Measurements from ENCODE around the gene MTNR1A. TPM values are rescaled to one million over a fixed set of nuclear protein-coding genes. Genes with fewer than 3 reads are reported as not detected.

Gene MTNR1A
- total and polyA plus RNA-seq, 2 of the 4 experiments (the other 2 are of a cell fraction): not detected

DNA sequence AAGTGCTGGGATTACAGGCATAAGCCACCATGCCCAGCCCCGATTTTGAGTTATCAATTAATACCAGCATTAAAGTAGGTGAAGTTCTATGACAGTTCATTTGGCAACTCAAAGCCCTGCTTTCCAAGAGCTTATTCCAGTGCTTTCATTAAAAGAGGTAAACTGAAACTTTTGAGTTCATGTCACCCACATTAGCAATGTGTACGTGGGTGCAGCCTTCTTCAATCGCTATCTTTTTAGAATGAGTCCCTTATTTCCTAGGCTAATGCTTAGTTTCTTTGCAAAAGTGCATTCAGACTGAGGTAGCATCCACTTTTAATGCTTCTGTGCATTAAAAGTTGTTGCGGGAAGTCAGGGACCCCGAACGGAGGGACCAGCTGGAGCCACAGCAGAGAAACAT, 26.1 kb upstream of the MTNR1A start:
- Histone ChIP-seq H3K23ac (ENCODE audit: low read depth, low read length) (no peak overlapping the region), H2BK20ac (ENCODE audit: low read depth, low read length) (no peak overlapping the region), H2AFZ (replicated peaks; ENCODE audit: low read length, poor library complexity) (no peak overlapping the region), H3K9ac (ENCODE audit: low read depth, low read length) (no peak overlapping the region), H4K20me1 (ENCODE audit: insufficient read depth, low read length) (peaks cover 30% of the 10 kb centered on the region), H2AK9ac (replicated peaks; ENCODE audit: low read depth, low read length, poor library complexity) (no peak overlapping the region), H3K4ac (ENCODE audit: low read depth, low read length) (no peak overlapping the region), H3K9me3 (ENCODE audit: control insufficient read depth, insufficient read depth, low read length) (no peaks in the 10 kb centered on the region), H2BK15ac (ENCODE audit: low read depth, low read length) (no peak overlapping the region), H3K27me3 (ENCODE audit: control insufficient read depth, insufficient read depth, low read length) (no peaks in the 10 kb centered on the region), H3K4me2 (ENCODE audit: low read depth, low read length) (no peak overlapping the region), H3K18ac (ENCODE audit: low read depth, low read length) (no peak overlapping the region), H4K91ac (ENCODE audit: insufficient read depth, low read depth, low read length) (no peak overlapping the region), H2BK120ac (ENCODE audit: low read depth, low read length) (no peak overlapping the region), H2AK5ac (ENCODE audit: low read depth, low read length) (no peak overlapping the region), H3K27ac (ENCODE audit: insufficient read depth, low read length) (no peak overlapping the region), H2BK5ac (ENCODE audit: low read depth, low read length, poor library complexity, severe bottlenecking) (no peak overlapping the region), H3K79me1 (ENCODE audit: low read depth in 1 of 2, low read length in 2 of 2) (peaks cover 30 to 40% of the 10 kb centered on the region in 2 experiments), H3K56ac (ENCODE audit: extremely low read depth, insufficient read depth, low read length) (peak overlapping the region; percentile 9; the same call in 1 of the 2 replicates), H3K9me1 (ENCODE audit: insufficient read depth, low read length) (peaks cover 12% of the 10 kb centered on the region; the same call in 1 of the 2 replicates), H3K14ac (replicated peaks; ENCODE audit: low read depth, low read length) (no peak overlapping the region), H3K4me3 (ENCODE audit: insufficient read depth, low read depth, low read length) (no peak overlapping the region), H3K4me1 (ENCODE audit: control insufficient read depth, insufficient read depth, low read length) (peaks cover 3% of the 10 kb centered on the region; the same call in 1 of the 2 replicates), H4K5ac (ENCODE audit: low read depth, low read length) (no peak overlapping the region), H4K8ac (ENCODE audit: low read depth in 2 of 2, low read length in 2 of 2) (no peak overlapping the region), H3K36me3 (ENCODE audit: control insufficient read depth, insufficient read depth, low read length) (peaks cover 34% of the 10 kb centered on the region)
- no peak for ATAC-seq (ENCODE audit: low read depth)
- ChIA-PET POLR2A (ENCODE audit: unreplicated experiment) (no interaction called here), CTCF (interaction anchor here (0.6 kb wide), 1 partner anchor 45 kb away, joined by 3 read pairs; no protein-coding TSS in a partner anchor)
- WGBS, 2 experiments (ENCODE audit: extremely low coverage in 2 of 2, insufficient read length in 1 of 2): 100% methylated on average over 3 of the region's 6 CpGs; no CpG with 5 or more reads in 1 of the 2 experiments
- TF ChIP-seq RCOR1 (IDR thresholded peaks at IDR 0.05; ENCODE audit: insufficient replicate concordance, low read length): no peak
- no peak for TF ChIP-seq MAZ (IDR thresholded peaks at IDR 0.05; ENCODE audit: borderline replicate concordance, low read depth, low read length)
- no peak for TF ChIP-seq MXI1 (IDR thresholded peaks at IDR 0.05; ENCODE audit: borderline replicate concordance, low read depth, low read length)
- TF ChIP-seq CEBPB (IDR thresholded peaks at IDR 0.05; ENCODE audit: low read depth, low read length): no peak
- TF ChIP-seq CHD1 (IDR thresholded peaks at IDR 0.05; ENCODE audit: low read depth, low read length): no peak
- no peak for TF ChIP-seq BHLHE40 (IDR thresholded peaks at IDR 0.05; ENCODE audit: low read depth, low read length)
- no peak for TF ChIP-seq MAFK (IDR thresholded peaks at IDR 0.05; ENCODE audit: low read depth, low read length)
- TF ChIP-seq NFE2L2 (IDR thresholded peaks at IDR 0.05; ENCODE audit: low read depth, low read length): no peak
- TF ChIP-seq, protein P1, sequence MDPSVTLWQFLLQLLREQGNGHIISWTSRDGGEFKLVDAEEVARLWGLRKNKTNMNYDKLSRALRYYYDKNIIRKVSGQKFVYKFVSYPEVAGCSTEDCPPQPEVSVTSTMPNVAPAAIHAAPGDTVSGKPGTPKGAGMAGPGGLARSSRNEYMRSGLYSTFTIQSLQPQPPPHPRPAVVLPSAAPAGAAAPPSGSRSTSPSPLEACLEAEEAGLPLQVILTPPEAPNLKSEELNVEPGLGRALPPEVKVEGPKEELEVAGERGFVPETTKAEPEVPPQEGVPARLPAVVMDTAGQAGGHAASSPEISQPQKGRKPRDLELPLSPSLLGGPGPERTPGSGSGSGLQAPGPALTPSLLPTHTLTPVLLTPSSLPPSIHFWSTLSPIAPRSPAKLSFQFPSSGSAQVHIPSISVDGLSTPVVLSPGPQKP (IDR thresholded peaks at IDR 0.05; ENCODE audit: borderline replicate concordance, low read depth, low read length): no peak
- TF ChIP-seq, protein P2, sequence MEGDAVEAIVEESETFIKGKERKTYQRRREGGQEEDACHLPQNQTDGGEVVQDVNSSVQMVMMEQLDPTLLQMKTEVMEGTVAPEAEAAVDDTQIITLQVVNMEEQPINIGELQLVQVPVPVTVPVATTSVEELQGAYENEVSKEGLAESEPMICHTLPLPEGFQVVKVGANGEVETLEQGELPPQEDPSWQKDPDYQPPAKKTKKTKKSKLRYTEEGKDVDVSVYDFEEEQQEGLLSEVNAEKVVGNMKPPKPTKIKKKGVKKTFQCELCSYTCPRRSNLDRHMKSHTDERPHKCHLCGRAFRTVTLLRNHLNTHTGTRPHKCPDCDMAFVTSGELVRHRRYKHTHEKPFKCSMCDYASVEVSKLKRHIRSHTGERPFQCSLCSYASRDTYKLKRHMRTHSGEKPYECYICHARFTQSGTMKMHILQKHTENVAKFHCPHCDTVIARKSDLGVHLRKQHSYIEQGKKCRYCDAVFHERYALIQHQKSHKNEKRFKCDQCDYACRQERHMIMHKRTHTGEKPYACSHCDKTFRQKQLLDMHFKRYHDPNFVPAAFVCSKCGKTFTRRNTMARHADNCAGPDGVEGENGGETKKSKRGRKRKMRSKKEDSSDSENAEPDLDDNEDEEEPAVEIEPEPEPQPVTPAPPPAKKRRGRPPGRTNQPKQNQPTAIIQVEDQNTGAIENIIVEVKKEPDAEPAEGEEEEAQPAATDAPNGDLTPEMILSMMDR (conservative IDR thresholded peaks at IDR 0.05; ENCODE audit: low read depth, low read length): no peak
- TF ChIP-seq FOS (IDR thresholded peaks at IDR 0.05; ENCODE audit: low read depth, low read length): no peak
- TF ChIP-seq USF2 (IDR thresholded peaks at IDR 0.05; ENCODE audit: low read depth, low read length): no peak
- TF ChIP-seq POLR2A (IDR thresholded peaks at IDR 0.05; ENCODE audit: low read depth, low read length): no peak
- TF ChIP-seq RFX5 (IDR thresholded peaks at IDR 0.05; ENCODE audit: low read depth, low read length): no peak
- no peak for TF ChIP-seq SMC3 (IDR thresholded peaks at IDR 0.05; ENCODE audit: low read depth, low read length)
- no peak for TF ChIP-seq RAD21 (IDR thresholded peaks at IDR 0.05; ENCODE audit: low read length)
- BruUV-seq (replicated peaks): no TSS peak
- in situ Hi-C loops (cut with MboI; ENCODE audit: low sequenced_read_pairs): loop anchor here (10.0 kb wide), 1 partner anchor 287 kb away; no protein-coding TSS in a partner anchor
- intact Hi-C loops (cut with micrococcal nuclease): no loop called here
- no peak for DNase-seq
- dilution Hi-C loops (cut with HindIII; ENCODE audit: low sequenced_read_pairs, unreplicated experiment): no loop called here

Data from IMR-90 (cell line).